GM21447 (cell line): ENCODE measurements around the gene AOPEP.

Experiments used
- ATAC-seq: cut with Tn5 transposase; IDR thresholded peaks from one replicate; pipeline ENCODE4 v1.9.1; 2021; ENCODE audit not compliant: unreplicated experiment

Gene AOPEP

GRCh38 chr9:94887721-94888120 is 161.2 kb downstream of the AOPEP start:
- ATAC-seq: no peak

GRCh38 chr9:94888775-94889174 is 162.3 kb downstream of the AOPEP start:
- ATAC-seq: no peak

DNA sequence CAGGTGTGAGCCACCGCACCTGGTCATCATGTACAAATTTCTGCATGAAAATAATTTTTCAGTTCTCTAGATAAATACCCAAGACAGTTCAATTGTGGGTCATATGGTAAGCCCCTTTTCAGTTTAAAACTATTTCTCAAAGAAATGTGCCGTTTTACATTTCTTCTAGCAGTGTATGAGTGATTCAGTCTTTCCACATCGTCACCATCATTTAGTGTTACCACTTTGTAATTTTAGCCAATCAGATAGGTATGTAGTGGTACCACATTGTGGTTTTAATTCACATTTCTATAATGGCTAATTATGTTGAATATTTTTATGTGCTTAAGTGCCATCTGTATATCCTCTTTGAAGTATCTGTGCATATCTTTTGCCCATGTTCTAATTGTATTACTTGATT is 163.1 kb downstream of the AOPEP start:
- ATAC-seq: no peak

DNA sequence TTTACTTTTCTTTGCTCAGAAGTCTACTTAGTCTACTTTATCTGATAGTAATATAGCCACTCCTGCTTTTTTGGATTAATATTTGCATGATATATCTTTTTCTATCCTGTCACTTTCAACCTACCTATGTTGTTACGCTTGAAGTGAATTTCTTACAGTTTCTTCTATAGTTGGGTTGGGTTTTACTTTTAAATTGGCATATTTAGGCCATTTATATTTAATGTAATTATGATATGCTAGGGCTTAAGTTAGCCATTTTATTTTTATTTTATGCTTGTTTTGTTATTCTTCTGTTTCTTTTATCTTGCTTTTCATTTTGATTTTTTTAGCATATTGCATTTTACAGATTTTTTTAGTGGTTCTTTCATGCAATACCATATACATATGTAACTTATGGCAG is 164.7 kb downstream of the AOPEP start:
- ATAC-seq: no peak

- no peak for ATAC-seq
These were observed 166.2 kb downstream of the AOPEP start for GRCh38 chr9:94892675-94893074.

GRCh38 chr9:94894094-94894699 is 167.7 kb downstream of the AOPEP start:
- ATAC-seq: no peak

- no peak for ATAC-seq
These were observed 169.2 kb downstream of the AOPEP start for GRCh38 chr9:94895668-94896067.

- ATAC-seq: no peak
These were observed 170.0 kb downstream of the AOPEP start for GRCh38 chr9:94896512-94896911.

DNA sequence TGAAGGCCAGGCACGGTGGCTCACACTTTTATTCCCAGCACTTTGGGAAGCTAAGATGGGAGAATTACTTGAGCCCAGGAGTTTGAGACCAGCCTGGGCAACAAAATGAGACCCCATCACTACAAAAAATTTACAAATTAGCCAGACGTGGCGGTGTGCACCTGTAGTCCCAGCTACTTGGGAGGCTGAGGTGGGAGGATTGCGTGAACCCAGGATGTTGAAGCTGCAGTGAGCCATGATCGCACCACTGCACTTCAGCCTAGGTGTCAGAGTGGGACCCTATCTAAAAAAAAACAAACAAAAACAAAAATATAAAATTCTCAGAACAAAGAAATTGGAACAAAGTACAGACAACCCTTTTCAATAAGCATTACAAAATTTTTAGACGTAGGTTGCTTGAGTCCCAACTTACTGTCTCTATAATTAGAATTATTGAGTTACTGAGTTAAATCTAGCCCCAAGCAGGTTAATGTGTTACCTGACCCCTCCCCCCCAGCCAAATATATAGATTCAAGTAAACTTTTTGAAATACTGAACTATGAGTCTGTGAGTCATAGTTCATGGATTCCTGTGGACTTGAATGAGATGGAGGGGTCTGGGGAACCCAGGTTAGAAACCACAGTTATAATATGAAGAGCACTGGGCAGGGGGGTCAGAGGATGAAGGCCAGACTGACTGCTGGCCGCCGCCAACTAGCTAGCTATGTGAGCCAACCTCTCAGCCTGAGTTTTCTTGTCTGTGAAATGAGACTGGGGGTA is 173.1 kb downstream of the AOPEP start:
- ATAC-seq: no peak

GRCh38 chr9:94900222-94901018 is 173.9 kb downstream of the AOPEP start:
- ATAC-seq: no peak

DNA sequence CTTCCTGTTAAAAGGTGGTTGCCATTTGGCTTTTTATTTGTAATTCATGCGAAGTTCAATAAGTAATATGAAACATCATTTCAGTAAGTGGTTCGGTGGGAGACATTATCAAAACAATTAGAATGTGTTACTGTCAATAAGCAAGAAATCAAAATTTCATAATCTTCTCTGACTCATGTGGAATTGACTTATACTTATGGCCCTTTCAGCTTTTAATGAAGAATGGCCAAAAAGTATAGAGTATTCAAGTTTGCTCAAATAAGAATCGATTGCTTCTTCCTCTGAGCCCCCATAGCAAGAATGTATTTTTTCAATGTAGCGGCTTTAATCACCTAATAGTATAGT is 174.5 kb downstream of the AOPEP start:
- ATAC-seq: no peak

DNA sequence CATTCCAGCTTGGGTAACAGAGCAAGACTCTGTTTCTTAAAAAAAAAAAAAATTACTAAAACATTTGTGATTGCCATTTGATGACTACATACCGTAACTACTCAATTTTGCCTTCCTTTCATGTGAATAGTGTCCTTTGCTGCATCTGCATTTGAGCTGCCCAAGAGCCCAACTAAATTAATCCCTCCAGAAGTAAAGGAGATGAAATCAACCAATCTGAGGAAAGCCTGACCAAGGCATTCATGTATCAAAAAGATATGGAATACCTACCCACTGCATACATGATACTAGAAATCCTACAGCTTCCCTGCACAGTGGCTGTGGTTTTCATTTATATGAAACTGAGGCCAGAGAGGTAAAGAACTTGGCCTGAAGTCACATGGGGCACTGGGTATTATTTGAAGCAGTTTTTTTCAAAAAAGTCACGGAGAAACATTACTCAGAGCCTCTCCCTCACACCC is 177.5 kb downstream of the AOPEP start:
- no peak for ATAC-seq

DNA sequence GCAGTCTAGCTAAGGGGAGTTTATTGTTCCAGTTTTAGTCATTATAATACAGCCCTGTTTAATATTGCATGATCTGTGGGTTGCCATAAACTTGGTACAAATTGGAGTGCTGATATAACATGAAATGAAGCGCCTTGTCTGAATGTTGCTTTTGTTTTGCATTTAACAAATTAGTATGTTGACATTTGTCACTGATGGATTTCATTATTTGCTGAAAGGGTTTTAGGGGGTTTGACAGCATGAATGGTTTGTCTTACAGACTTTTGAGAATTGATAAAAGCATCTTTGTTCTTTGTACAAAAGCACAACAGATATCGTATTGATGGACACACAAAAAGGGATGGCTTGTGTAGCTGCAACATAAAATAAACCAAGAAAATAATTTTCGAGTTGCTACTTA is 178.3 kb downstream of the AOPEP start:
- ATAC-seq: no peak

- no peak for ATAC-seq
These were observed 179.1 kb downstream of the AOPEP start for GRCh38 chr9:94905606-94906005.

DNA sequence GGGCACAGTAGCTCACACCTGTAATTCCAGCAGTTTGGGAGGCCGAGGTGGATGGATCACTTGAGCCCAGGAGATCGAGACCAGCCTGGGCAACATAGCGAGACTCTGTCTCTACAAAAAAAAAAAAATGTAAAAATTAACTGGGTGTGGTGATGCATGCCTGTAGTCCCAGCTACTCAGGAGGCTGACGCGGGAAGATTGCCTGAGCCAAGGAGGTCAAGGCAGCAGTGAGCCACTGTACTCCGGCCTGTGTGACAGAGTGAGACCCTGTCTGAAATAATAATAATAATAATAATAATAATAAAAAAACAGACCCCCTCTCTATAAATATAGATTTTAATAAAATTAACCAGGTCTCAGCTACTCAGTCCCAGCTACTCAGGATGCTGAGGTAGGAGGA is 179.7 kb downstream of the AOPEP start:
- no peak for ATAC-seq

DNA sequence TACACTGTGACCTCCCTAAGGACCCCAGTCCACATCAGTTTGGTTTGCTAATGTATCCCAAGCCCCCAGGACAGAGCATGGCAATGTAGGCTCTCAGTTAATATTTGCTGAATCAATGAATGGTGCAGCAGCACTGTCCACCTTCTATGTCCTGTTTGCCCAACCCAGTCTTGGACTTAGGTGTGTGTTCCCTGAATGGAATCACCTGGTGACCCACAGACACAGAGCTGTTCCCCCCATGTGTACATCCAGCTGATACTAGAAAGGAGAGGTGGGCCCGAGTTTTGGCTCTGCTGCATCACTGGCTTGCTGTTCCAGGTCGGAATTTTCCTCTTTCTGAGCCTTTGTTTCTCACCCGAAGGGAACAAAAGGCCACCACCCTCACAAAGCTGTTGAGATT is 180.2 kb downstream of the AOPEP start:
- no peak for ATAC-seq

GRCh38 chr9:94907264-94907936 is 180.9 kb downstream of the AOPEP start:
- ATAC-seq: no peak

DNA sequence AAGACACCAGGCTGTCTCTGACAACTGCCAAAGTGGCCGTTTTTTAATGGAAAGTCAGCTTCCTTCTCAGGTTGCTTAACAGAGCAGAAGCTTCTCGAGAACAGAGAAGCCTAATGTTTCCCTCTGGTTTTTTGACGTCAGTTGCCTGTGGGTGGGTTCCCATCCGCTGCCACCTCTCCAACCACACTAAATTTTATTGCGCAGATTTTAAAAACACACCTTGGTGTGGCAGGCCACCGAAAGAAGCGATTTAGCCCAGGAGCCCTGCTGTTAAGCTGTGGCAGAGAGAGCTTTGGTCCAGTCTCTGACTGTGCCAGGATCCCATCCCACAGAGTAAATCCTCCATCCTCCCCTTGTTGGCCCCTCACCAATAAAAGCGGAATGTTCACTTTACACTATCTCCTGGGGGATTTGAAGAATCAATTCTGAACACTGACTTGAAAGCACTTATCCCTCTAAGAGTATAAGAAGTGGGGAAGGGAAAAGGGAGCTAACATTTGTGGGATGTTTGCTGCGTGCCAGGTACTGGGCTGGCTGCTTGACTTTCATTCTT is 181.6 kb downstream of the AOPEP start:
- no peak for ATAC-seq

DNA sequence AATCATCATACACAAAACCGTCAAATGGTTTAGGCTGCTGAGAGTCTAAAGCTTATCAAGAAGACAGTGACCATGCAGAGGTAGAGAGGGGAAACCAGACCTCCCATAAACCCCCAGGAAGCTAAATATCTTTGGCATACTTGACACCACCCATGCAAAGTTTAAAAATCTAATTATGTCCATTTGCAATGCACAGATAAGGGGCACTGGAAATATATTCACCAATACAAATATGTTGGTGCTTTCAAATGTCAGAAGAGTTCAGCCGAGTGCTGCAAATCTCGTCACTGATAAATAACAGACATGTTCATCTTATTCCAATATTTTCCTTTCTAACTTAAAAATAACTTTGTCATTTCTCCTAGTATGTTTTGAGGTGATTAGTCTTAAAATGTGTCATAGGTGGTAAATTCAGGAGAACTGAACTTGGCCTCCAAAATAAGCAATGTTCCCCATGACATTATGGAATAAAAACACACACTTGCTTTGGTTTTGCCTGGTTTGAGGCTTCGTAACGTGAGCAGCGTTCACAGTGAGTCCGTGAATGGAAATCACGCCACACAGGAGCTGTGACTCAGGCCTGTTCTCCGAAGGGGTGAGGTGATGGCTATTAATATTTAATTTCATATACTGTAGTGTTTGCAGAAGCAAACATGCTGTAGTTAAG is 182.2 kb downstream of the AOPEP start:
- ATAC-seq: no peak

DNA sequence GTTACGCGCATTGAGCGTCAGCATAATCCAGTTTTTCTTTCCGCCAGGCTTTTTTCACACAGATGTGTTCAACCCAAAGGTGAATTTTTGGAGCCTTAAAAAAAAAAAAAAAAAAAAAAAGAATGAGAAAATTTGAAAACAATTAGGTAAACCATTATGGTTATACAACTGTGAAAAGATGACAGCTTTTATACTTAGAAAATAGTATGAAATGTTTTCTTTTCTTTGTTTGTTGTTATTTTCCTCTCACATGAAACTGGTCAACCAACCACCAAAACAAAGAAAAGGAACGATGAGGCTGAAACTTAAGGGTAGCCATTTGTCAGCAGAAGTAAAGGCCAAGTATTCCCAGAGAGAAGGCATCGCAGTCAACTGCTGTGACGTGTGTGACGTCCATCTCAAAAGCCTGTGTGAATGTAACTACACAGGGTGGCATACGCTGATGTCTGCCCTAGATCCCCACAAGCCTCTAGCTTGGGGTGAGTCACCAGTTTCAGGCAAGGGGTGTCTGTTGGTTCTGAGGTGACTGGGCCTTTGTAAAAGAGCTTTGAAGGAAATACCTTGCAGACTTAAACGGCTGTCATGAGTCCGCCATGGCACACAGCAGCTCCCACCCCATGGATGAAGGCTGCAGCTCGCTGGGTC is 182.9 kb downstream of the AOPEP start:
- ATAC-seq: no peak
